Gastrocnemius medialis (tissue), 4 donors: ENCODE data around the gene COX10. TPM values are rescaled to one million over a fixed set of nuclear protein-coding genes. Genes with fewer than 3 reads are reported as not detected.

Experiments used
- ATAC-seq, 2 donors: fragments of 150-250 bp; one replicate each; pipeline ENCODE4 v1.9.1; 2016
- DNase-seq, 2 donors: peaks; one replicate each; pipeline ENCODE4 v3.0.0-alpha.2; 2019
- H3K27ac ChIP-seq, 4 donors: fragments of 200-600 bp; sonication (generic); 1 replicate in 1 of 4; 2 replicates in 3 of 4; pipeline ENCODE4 v1.5.1; 2016 to 2018; ENCODE audit warnings: mild to moderate bottlenecking in 2 of 4, moderate library complexity in 1 of 4
- H3K27me3 ChIP-seq, 3 donors: fragments of 200-600 bp; sonication (generic) in 2 of 3; 1 replicate in 1 of 3; 2 replicates in 2 of 3; pipeline versions ENCODE4 v1.5.1 to v1.6.0; 2016 to 2019; ENCODE audit warnings: mild to moderate bottlenecking in 1 of 3, moderate library complexity in 1 of 3
- H3K36me3 ChIP-seq, 2 donors: fragments of 200-600 bp; sonication (generic) in 1 of 2; one replicate each; pipeline ENCODE4 v1.5.1; 2017 to 2018
- H3K4me1 ChIP-seq, 2 donors: fragments of 200-600 bp; sonication (generic) in 1 of 2; one replicate each; pipeline ENCODE4 v1.5.1; 2016 to 2017; ENCODE audit warnings: mild to moderate bottlenecking in 2 of 2
- H3K4me3 ChIP-seq, 4 donors: fragments of 200-600 bp; sonication (generic) in 3 of 4; 1 replicate in 1 of 4; 2 replicates in 3 of 4; pipeline ENCODE4 v1.5.1; 2016 to 2019; ENCODE audit warnings: mild to moderate bottlenecking in 2 of 4
- H3K9me3 ChIP-seq, 3 donors: fragments of 200-600 bp; sonication (generic) in 2 of 3; 1 replicate in 1 of 3; 2 replicates in 2 of 3; pipeline ENCODE4 v1.5.1; 2016 to 2019
- CTCF ChIP-seq, 5 experiments: fragments of 450-650 bp in 3 of 5; fragments of 200-600 bp in 2 of 5; sonication (generic) in 2 of 5; IDR thresholded peaks in 4 of 5; conservative IDR thresholded peaks in 1 of 5; 1 replicate in 4 of 5; 2 replicates in 1 of 5; pipeline ENCODE4 v1.5.1; 2016 to 2019; ENCODE audit warnings: antibody characterized with exemption in 5 of 5, mild to moderate bottlenecking in 3 of 5, moderate library complexity in 3 of 5
- POLR2A ChIP-seq, 2 donors: fragments of 450-650 bp; IDR thresholded peaks; one replicate each; pipeline ENCODE4 v1.6.1; 2017; ENCODE audit warnings: antibody characterized with exemption in 2 of 2, mild to moderate bottlenecking in 2 of 2, moderate library complexity in 2 of 2
- in situ Hi-C, 4 donors: fragments of 200-750 bp; cut with MboI; loops; one replicate each; pipeline versions ENCODE4 v1.15.0 to v1.8.0; 2017; ENCODE audit warnings: low sequenced_read_pairs in 4 of 4
- intact Hi-C: fragments of 100-400 bp; cut with DNase I; formaldehyde crosslinking; loops from one replicate; pipeline ENCODE4 v1.15.1; 2023; ENCODE audit warnings: low total_unique reads
- total RNA-seq, 4 donors: library from RNA; depleted of rRNA; stranded (reverse); fragments of >200 nt; gene quantifications; one replicate each; pipeline versions ENCODE4 v1.1.0 to v1.2.3, GENCODE V29; 2016

The COX10 gene
- total RNA-seq, 4 donors from 2014 or later, result 70.6 to 123 (median 87.3) TPM

DNA sequence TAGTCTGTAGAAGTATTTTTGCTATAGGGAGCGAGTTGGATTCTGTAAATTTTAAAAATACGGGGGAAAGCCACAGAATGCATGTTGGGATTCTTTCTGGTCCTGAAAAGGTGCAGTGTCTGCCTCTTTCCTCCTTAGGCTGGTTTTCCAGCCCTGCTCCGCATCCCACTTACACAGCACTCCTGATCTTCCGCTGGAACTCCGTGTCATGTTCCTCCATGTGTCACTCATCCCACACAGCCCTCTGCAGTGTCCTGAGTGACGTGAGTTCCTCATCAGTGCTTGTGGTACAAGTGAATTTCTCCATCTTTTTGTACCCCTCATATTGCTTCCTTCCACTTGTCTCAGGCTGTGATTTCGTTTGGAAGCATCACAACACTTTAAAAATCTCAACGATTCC is 34.5 kb downstream of the COX10 start:
- in situ Hi-C loops (loop anchor here in 1 of 4 donors (25.0 kb wide), 1 partner anchor 1108 kb away; no protein-coding TSS in a partner anchor), intact Hi-C loops (no loop called here)
- Histone ChIP-seq H3K9me3 (no peaks in the 10 kb centered on the region), H3K4me1 (peaks cover 8 to 19% of the 10 kb centered on the region in 2 donors), H3K27me3 (no peaks in the 10 kb centered on the region), H3K27ac (no peak overlapping the region), H3K36me3 (peaks cover 0 to 16% of the 10 kb centered on the region in 2 donors), H3K4me3 (no peak overlapping the region)
- no peak for ATAC-seq
- DNase-seq, result no peak
- no peak for TF ChIP-seq POLR2A (IDR thresholded peaks at IDR 0.05)
- TF ChIP-seq CTCF (IDR thresholded peaks at IDR 0.05 in 4 of 5, conservative IDR thresholded peaks at IDR 0.05 in 1 of 5), result no peak

DNA sequence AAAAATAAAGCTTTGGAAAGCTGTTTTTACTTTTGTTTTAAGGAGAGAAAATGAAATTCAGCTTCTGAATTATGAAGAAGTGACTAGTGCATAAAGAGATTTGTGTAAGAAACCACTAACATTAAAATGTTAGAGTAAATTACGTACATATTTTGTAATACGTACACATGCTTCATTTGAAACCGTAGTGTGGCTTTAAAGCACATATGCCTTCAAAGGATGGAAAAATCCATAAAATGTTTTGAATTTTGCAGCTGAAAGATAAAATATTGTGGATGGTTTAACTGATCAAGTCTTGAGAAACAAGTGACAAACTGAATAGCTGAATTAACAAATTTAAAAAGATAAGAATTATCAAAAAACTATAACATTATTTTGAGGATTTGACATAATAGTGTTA is 35.4 kb downstream of the COX10 start:
- H3K36me3 ChIP-seq, result peaks cover 0 to 16% of the 10 kb centered on the region in 2 donors
- ATAC-seq (no peak), DNase-seq (no peak)
- no peak overlapping the region for H3K4me3 ChIP-seq
- in situ Hi-C loops, result loop anchor here in 1 of 4 donors (25.0 kb wide), 1 partner anchor 1108 kb away; no protein-coding TSS in a partner anchor
- no peak overlapping the region for H3K27ac ChIP-seq
- intact Hi-C loops, result no loop called here
- H3K4me1 ChIP-seq, result peaks cover 8 to 23% of the 10 kb centered on the region in 2 donors
- no peaks in the 10 kb centered on the region for H3K27me3 ChIP-seq
- TF ChIP-seq CTCF (IDR thresholded peaks at IDR 0.05 in 4 of 5, conservative IDR thresholded peaks at IDR 0.05 in 1 of 5) (no peak), POLR2A (IDR thresholded peaks at IDR 0.05) (no peak)
- H3K9me3 ChIP-seq, result no peaks in the 10 kb centered on the region

- no peak for TF ChIP-seq CTCF (IDR thresholded peaks at IDR 0.05 in 4 of 5, conservative IDR thresholded peaks at IDR 0.05 in 1 of 5)
- no peak for TF ChIP-seq POLR2A (IDR thresholded peaks at IDR 0.05)
- H3K4me1 ChIP-seq, result peaks cover 8 to 33% of the 10 kb centered on the region in 2 donors
- intact Hi-C loops, result no loop called here
- ATAC-seq, result no peak
- no peaks in the 10 kb centered on the region for H3K27me3 ChIP-seq
- H3K36me3 ChIP-seq, result peaks cover 0 to 7% of the 10 kb centered on the region in 2 donors
- in situ Hi-C loops, result loop anchor here in 1 of 4 donors (25.0 kb wide), 1 partner anchor 1104 kb away; no protein-coding TSS in a partner anchor
- H3K9me3 ChIP-seq, result no peaks in the 10 kb centered on the region
- H3K27ac ChIP-seq, result no peak overlapping the region
- H3K4me3 ChIP-seq, result no peak overlapping the region
- DNase-seq, result no peak
These were observed 38.6 kb downstream of the COX10 start for GRCh38 chr17:14107889-14108288.

DNA sequence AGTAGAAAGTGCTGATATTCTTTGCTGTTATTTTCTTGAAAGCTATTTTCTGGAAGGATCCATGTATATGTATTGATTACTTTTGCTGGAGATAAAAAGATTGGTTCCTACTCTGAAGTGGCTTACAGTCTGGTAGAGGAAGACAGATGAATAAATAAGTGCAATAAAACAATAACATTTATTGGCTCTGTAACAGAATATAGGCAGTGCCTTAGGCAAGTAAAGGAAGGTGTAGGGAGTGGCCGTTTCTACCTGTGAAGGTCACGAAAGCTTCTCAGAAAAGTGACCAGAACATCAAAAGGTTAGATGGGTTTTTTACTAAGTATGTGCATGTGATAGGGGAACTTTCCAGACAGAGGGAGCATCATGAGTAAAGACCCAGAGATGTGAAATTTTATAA is 43.1 kb downstream of the COX10 start:
- Histone ChIP-seq H3K4me3 (no peak overlapping the region), H3K9me3 (no peaks in the 10 kb centered on the region), H3K27ac (no peak overlapping the region), H3K36me3 (no peaks in the 10 kb centered on the region), H3K4me1 (peaks cover 6 to 28% of the 10 kb centered on the region in 2 donors), H3K27me3 (no peaks in the 10 kb centered on the region)
- TF ChIP-seq CTCF (IDR thresholded peaks at IDR 0.05 in 4 of 5, conservative IDR thresholded peaks at IDR 0.05 in 1 of 5), result no peak
- no peak for TF ChIP-seq POLR2A (IDR thresholded peaks at IDR 0.05)
- intact Hi-C loops (no loop called here), in situ Hi-C loops (loop anchor here in 1 of 4 donors (25.0 kb wide), 1 partner anchor 1100 kb away; no protein-coding TSS in a partner anchor)
- DNase-seq, result no peak
- ATAC-seq, result no peak

GRCh38 chr17:14113137-14113536 is 43.8 kb downstream of the COX10 start:
- H3K4me3 ChIP-seq, result no peak overlapping the region
- no peak overlapping the region for H3K27ac ChIP-seq
- in situ Hi-C loops (loop anchor here in 1 of 4 donors (25.0 kb wide), 1 partner anchor 1099 kb away; no protein-coding TSS in a partner anchor), intact Hi-C loops (no loop called here)
- no peaks in the 10 kb centered on the region for H3K9me3 ChIP-seq
- no peaks in the 10 kb centered on the region for H3K27me3 ChIP-seq
- ATAC-seq, result no peak
- peaks cover 4 to 21% of the 10 kb centered on the region in 2 donors for H3K4me1 ChIP-seq
- H3K36me3 ChIP-seq, result no peaks in the 10 kb centered on the region
- no peak for TF ChIP-seq CTCF (IDR thresholded peaks at IDR 0.05 in 4 of 5, conservative IDR thresholded peaks at IDR 0.05 in 1 of 5)
- no peak for TF ChIP-seq POLR2A (IDR thresholded peaks at IDR 0.05)
- DNase-seq, result no peak
